Pancreas (tissue), 10 donors: Measurements from ENCODE around the gene FAM227B. TPM values are rescaled to one million over a fixed set of nuclear protein-coding genes. Genes with fewer than 3 reads are reported as not detected.
"Not testable (repeated sequence)": the region's sequence is repeated elsewhere in the genome, so short reads cannot be mapped to it uniquely, and the experiment has no call there.

Experiments
- ATAC-seq, 4 donors: fragments of 200-7000 bp; cut with Tn5 transposase; one replicate each; pipeline versions ENCODE4 v1.8.0 to v1.9.1; 2020; ENCODE audit warnings: mild to moderate bottlenecking in 4 of 4, moderate library complexity in 4 of 4
- DNase-seq, 6 donors: peaks; one replicate each; pipeline ENCODE4 v3.0.0-alpha.2; 2020
- FAIRE-seq: peaks from 2 replicates; lab custom pipeline; 2012; peaks lifted over from hg19 to GRCh38; lab: Jason Lieb, UNC
- H3K27ac ChIP-seq, 4 donors: fragments of 200-600 bp; sonication (generic); 1 replicate in 3 of 4; 2 replicates in 1 of 4; pipeline versions ENCODE4 v1.5.0 to v1.8.0; 2020
- H3K27me3 ChIP-seq, 4 donors: fragments of 200-600 bp; one replicate each; pipeline ENCODE4 v1.8.0; 2021
- H3K36me3 ChIP-seq, 3 donors: fragments of 200-600 bp; sonication (generic) in 1 of 3; one replicate each; pipeline versions ENCODE4 v1.5.0 to v1.8.0; 2020 to 2021
- H3K4me1 ChIP-seq, 3 donors: fragments of 200-600 bp; one replicate each; pipeline ENCODE4 v1.8.0; 2021
- H3K4me3 ChIP-seq, 4 donors: fragments of 200-600 bp; sonication (generic) in 2 of 4; one replicate each; pipeline versions ENCODE4 v1.5.0 to v1.8.0; 2020 to 2021
- H3K9me3 ChIP-seq, 4 donors: fragments of 200-600 bp; one replicate each; pipeline ENCODE4 v1.8.0; 2021
- CTCF ChIP-seq, 4 donors: fragments of 200-600 bp; sonication (generic) in 3 of 4; IDR thresholded peaks; one replicate each; pipeline versions ENCODE4 v1.5.0 to v1.8.0; 2021; ENCODE audit warnings: antibody characterized with exemption in 4 of 4
- whole genome bisulfite sequencing, 2 donors: extraction: QIAGEN DNeasy Blood & Tissue Kit; methylation state at CpG; one replicate each; pipeline ENCODE4 v1.1.7; 2013; 5-methylcytosine and 5-hydroxymethylcytosine counted together
- intact Hi-C, 3 donors: fragments of 100-400 bp; cut with DNase I; formaldehyde crosslinking; loops; one replicate each; pipeline versions ENCODE4 v1.11.1 to v1.14.2; 2022
- polyA plus RNA-seq, 2 donors: library from polyadenylated mRNA; stranded (reverse); fragments of 200-250 nt; gene quantifications; one replicate each; pipeline ENCODE4 v1.2.3, GENCODE V29; 2013
- total RNA-seq, 6 donors: library from RNA; stranded (reverse); fragmentation: NEBNext Ultra II Directional in 4 of 6; extraction: Animal tissue kit (Norgen Biotek cat#: 25700) in 4 of 6; gene quantifications; one replicate each; pipeline versions ENCODE4 v1.2.1 to v1.2.4, GENCODE V29; 2021 to 2023
- donor health status: healthy with polysubstance abuse.
- donor health status: DM: no; HTN: no; CAD: no; lungs with moderate emphysema.
- donor health status: DM: no; HTN: no; CAD: no.
- donor health status: control.
- donor health status: control.
- donor health status: Bipolar disorder and iron deficiency.
- donor health status: DM: yes; HTN: yes; CAD: no.
- donor health status: DM: no; HTN: no; CAD: no.
- donor health status: DM: no; HTN: no; CAD: no.
- donor health status: DM: yes; HTN: yes; CAD: no.

FAM227B gene
- total and polyA plus RNA-seq, 8 donors = 3.1 to 6.5 (median 4.1) TPM

GRCh38 chr15:49410641-49411040 is 210.0 kb downstream of the FAM227B start:
- no peak for TF ChIP-seq CTCF (IDR thresholded peaks at IDR 0.05)
- H3K4me1 ChIP-seq = no peaks in the 10 kb centered on the region
- intact Hi-C loops = no loop called here
- DNase-seq (no peak), ATAC-seq (no peak), FAIRE-seq (no peak)
- no peak overlapping the region for H3K4me3 ChIP-seq
- no peaks in the 10 kb centered on the region for H3K27me3 ChIP-seq
- no peak overlapping the region for H3K27ac ChIP-seq
- H3K36me3 ChIP-seq = no peaks in the 10 kb centered on the region
- H3K9me3 ChIP-seq = no peaks in the 10 kb centered on the region

GRCh38 chr15:49406352-49407118 is 214.1 kb downstream of the FAM227B start:
- Histone ChIP-seq H3K4me3 (no peak overlapping the region), H3K27me3 (no peaks in the 10 kb centered on the region), H3K4me1 (no peaks in the 10 kb centered on the region), H3K36me3 (no peaks in the 10 kb centered on the region), H3K9me3 (no peaks in the 10 kb centered on the region), H3K27ac (no peak overlapping the region)
- no peak for TF ChIP-seq CTCF (IDR thresholded peaks at IDR 0.05)
- peak in 1 of 6 donors; percentile 31 for DNase-seq
- WGBS, 2 donors = 86 to 89% methylated on average over 17 of the region's 17 CpGs
- ATAC-seq = no peak
- no peak for FAIRE-seq
- intact Hi-C loops = no loop called here

- DNase-seq, ATAC-seq, H3K27ac ChIP-seq, H3K4me3 ChIP-seq, H3K36me3 ChIP-seq, intact Hi-C loops, H3K27me3 ChIP-seq, H3K9me3 ChIP-seq, H3K4me1 ChIP-seq, FAIRE-seq: not testable (repeated sequence)
- WGBS, 2 donors = 64 to 69% methylated on average over 5 of the region's 5 CpGs
Observed at GRCh38 chr15:49402515-49403296, 217.9 kb downstream of the FAM227B start.

DNA sequence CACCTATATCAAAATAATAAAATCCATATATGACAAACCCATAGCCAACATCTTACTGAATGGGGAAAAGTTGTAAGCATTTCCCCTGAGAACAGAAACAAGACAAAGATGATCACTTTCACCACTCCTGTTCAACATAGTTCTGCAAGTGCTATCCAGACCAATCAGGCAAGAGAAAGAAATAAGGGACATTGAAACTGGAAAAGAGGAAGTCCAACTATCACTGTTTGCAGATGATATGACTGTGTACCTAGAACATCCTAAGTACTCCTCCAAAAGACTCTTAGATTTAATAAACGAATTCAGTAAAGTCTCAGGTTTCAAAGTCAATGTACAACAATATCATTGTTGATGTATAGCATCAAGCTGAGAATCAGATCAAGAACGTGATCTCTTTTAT is 233.1 kb downstream of the FAM227B start:
- H3K9me3 ChIP-seq = no peaks in the 10 kb centered on the region
- no peak for FAIRE-seq
- TF ChIP-seq CTCF (IDR thresholded peaks at IDR 0.05) = no peak
- H3K4me3 ChIP-seq = no peak overlapping the region
- WGBS, 2 donors = 73 to 75% methylated on average over 2 of the region's 2 CpGs
- no peaks in the 10 kb centered on the region for H3K27me3 ChIP-seq
- H3K36me3 ChIP-seq = no peaks in the 10 kb centered on the region
- H3K4me1 ChIP-seq = no peaks in the 10 kb centered on the region
- intact Hi-C loops = no loop called here
- no peak overlapping the region for H3K27ac ChIP-seq
- no peak for ATAC-seq
- no peak for DNase-seq

- no peaks in the 10 kb centered on the region for H3K4me1 ChIP-seq
- no peak overlapping the region for H3K27ac ChIP-seq
- FAIRE-seq (no peak), ATAC-seq (no peak), DNase-seq (no peak)
- WGBS, 2 donors = 42 to 53% methylated on average over 1 of the region's 1 CpG
- intact Hi-C loops = no loop called here
- H3K36me3 ChIP-seq = no peaks in the 10 kb centered on the region
- no peak for TF ChIP-seq CTCF (IDR thresholded peaks at IDR 0.05)
- H3K9me3 ChIP-seq = no peaks in the 10 kb centered on the region
- H3K4me3 ChIP-seq = no peak overlapping the region
- H3K27me3 ChIP-seq = no peaks in the 10 kb centered on the region
Observed at GRCh38 chr15:49383266-49383665, 237.4 kb downstream of the FAM227B start.
